VCaP (cell line): ENCODE results near the gene SLC25A31.
A peak's percentile ranks its signal among the peaks of the same experiment; 100 is the strongest.

Experiments used
- H3K27ac ChIP-seq: fragments of 450-650 bp; 2 replicates; pipeline ENCODE4 v1.5.1; 2017
- TF ChIP-seq, protein P1 (sequence below): fragments of 450-650 bp; conservative IDR thresholded peaks from 2 replicates; pipeline ENCODE4 v1.5.1; 2017; ENCODE audit warnings: mild to moderate bottlenecking, moderate library complexity

Gene SLC25A31

DNA sequence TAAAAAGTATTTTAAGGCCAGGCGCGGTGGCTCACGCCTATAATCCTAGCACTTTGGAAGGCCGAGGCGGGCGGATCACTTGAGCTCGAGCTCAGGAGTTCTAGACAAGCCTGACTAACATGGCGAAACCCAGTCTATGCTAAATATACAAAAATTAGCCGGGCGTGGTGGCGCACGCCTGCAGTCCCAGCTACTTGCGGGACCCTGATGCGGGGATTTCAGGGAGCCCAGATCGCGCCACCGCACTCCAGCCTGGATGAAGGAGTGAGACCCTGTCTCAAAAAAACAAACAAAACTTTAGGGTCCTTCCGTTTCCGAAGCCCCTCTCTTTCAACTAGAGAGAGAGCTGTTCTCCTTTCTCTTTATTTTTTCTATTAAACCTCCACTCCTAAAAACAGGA, 1.2 kb downstream of the SLC25A31 start:
- TF ChIP-seq, protein P1, sequence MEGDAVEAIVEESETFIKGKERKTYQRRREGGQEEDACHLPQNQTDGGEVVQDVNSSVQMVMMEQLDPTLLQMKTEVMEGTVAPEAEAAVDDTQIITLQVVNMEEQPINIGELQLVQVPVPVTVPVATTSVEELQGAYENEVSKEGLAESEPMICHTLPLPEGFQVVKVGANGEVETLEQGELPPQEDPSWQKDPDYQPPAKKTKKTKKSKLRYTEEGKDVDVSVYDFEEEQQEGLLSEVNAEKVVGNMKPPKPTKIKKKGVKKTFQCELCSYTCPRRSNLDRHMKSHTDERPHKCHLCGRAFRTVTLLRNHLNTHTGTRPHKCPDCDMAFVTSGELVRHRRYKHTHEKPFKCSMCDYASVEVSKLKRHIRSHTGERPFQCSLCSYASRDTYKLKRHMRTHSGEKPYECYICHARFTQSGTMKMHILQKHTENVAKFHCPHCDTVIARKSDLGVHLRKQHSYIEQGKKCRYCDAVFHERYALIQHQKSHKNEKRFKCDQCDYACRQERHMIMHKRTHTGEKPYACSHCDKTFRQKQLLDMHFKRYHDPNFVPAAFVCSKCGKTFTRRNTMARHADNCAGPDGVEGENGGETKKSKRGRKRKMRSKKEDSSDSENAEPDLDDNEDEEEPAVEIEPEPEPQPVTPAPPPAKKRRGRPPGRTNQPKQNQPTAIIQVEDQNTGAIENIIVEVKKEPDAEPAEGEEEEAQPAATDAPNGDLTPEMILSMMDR = no peak
- H3K27ac ChIP-seq = no peak overlapping the region

GRCh38 chr4:127732623-127733328, 2.6 kb downstream of the SLC25A31 start:
- TF ChIP-seq, protein P1 = peak; percentile 75
- H3K27ac ChIP-seq = no peak overlapping the region

- no peak overlapping the region for H3K27ac ChIP-seq
- TF ChIP-seq, protein P1 = no peak
These were observed 4.8 kb downstream of the SLC25A31 start for GRCh38 chr4:127734976-127735375.

DNA sequence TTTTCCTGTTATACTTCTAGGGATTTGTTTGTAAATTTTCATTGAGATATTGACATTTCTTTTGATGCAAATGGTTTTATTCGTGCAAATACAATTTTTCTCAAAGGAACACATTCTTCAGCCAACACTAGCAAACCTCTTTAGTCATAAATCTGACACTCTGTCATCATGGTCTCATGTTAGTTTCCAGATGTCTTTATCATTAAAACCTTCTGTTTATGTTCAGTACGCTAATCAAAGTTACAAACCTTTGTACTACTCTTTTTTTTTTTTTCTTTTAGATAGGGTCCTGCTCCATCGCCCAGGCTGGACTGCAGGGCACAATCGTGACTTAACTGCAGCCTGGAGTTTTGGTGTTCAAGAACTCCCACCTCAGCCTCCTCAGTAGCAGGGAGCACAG, 7.1 kb downstream of the SLC25A31 start:
- no peak overlapping the region for H3K27ac ChIP-seq
- TF ChIP-seq, protein P1 = no peak

DNA sequence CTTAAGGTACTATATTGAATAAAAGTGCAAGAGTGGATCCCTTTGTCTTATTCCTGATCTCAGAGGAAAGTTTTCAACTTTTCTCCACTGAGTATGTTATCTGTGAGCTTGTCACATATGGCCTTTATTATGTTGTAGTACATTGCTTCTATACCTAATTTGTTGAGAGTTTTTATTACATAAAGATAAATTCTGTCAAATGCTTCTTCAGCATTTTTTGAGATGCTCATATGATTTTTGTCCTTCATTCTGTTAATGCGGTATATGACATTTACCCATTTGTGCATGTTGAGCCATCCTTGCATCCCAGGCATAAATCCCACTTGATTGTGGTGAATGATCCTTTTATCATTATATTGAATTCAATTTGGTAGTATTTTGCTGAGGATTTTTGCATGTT, 11.0 kb downstream of the SLC25A31 start:
- H3K27ac ChIP-seq = no peak overlapping the region
- TF ChIP-seq, protein P1 = no peak

DNA sequence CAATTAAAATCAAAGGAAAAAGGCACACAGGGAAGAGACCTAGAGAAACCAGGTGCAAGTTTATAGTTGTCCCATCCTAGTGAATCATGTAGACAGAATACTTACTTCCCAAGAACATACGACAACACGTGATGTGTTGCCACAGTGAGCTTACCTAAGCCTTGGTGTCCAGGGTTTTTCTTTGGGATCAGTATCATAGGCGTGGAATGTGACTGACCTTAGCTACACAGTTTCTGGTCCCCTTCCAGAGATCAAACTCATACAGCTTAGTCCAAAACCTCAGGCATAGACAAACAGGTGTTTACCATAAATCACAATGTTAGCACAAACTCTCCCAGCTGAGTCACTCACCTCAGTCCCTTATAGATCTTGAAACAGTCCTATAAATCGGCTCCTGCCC, 17.7 kb downstream of the SLC25A31 start:
- TF ChIP-seq, protein P1 = no peak
- no peak overlapping the region for H3K27ac ChIP-seq

DNA sequence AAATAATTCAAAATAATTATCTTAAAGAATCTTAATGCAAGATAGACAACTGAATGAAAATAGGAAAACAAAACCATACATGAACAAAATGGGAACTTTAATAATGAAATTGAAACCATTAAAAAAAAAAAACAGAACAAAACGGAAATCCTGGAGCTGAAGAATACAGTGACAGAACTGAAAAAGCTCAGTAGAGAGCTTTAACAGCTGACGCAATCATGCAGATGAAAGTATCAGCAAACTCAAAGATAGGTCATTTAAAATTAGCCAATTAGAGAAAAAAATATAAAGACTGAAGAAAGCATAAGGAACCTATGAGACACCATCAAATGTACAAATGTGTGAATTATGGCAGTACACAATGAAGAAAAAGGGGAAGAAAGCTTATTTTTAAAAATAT, 18.8 kb downstream of the SLC25A31 start:
- H3K27ac ChIP-seq = no peak overlapping the region
- TF ChIP-seq, protein P1 = no peak
